Measurements from ENCODE around the gene TADA2A.

DNA sequence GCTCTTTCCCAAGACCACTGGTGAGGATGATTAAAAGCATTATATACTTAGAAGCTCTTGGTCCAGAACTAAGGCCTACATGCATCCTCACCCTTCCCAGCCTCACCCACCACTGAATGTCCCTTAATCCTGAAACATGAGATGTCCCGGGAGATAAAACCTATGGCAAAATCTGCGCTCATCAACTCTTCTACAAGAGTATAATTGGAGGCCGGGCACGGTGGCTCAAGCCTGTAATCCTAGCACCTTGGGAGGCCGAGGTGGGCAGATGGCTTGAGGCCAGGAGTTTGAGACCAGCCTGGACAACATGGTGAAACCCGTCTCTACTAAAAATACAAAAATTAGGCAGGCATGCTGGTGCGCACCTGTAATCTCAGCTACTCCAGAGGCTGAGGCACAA is 13.3 kb upstream of the TADA2A start:
- TF ChIP-seq, protein P1, sequence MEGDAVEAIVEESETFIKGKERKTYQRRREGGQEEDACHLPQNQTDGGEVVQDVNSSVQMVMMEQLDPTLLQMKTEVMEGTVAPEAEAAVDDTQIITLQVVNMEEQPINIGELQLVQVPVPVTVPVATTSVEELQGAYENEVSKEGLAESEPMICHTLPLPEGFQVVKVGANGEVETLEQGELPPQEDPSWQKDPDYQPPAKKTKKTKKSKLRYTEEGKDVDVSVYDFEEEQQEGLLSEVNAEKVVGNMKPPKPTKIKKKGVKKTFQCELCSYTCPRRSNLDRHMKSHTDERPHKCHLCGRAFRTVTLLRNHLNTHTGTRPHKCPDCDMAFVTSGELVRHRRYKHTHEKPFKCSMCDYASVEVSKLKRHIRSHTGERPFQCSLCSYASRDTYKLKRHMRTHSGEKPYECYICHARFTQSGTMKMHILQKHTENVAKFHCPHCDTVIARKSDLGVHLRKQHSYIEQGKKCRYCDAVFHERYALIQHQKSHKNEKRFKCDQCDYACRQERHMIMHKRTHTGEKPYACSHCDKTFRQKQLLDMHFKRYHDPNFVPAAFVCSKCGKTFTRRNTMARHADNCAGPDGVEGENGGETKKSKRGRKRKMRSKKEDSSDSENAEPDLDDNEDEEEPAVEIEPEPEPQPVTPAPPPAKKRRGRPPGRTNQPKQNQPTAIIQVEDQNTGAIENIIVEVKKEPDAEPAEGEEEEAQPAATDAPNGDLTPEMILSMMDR (conservative IDR thresholded peaks at IDR 0.05 in 1 of 2, IDR thresholded peaks at IDR 0.05 in 1 of 2; ENCODE audit: extremely low read depth in 1 of 2, insufficient read depth in 1 of 2, low read depth in 1 of 2, low read length in 2 of 2) = no peak
- TF ChIP-seq EZH2 (IDR thresholded peaks at IDR 0.05; ENCODE audit: borderline replicate concordance, low read length) = no peak

Data from mammary epithelial cell (primary cell).